Measurements from ENCODE around the gene FYCO1. TPM values are rescaled to one million over a fixed set of nuclear protein-coding genes. Genes with fewer than 3 reads are reported as not detected.

The FYCO1 gene
- total and polyA plus RNA-seq, 2 of the 8 experiments (the other 6 are each of a cell fraction or from before 2014, with no cell fraction given) = 4.8 to 10.8 TPM

- TF ChIP-seq, protein P1, sequence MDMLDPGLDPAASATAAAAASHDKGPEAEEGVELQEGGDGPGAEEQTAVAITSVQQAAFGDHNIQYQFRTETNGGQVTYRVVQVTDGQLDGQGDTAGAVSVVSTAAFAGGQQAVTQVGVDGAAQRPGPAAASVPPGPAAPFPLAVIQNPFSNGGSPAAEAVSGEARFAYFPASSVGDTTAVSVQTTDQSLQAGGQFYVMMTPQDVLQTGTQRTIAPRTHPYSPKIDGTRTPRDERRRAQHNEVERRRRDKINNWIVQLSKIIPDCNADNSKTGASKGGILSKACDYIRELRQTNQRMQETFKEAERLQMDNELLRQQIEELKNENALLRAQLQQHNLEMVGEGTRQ (IDR thresholded peaks at IDR 0.05; ENCODE audit: low read length) = no peak
These were observed 122.0 kb downstream of the FYCO1 start (continued) for GRCh38 chr3:45873638-45874037.
